Fibroblast of lung (primary cell): ENCODE results near the gene ZNF624.

Experiments used
- CTCF ChIP-seq, 2 donors: IDR thresholded peaks in 1 of 2; conservative IDR thresholded peaks in 1 of 2; 1 replicate in 1 of 2; 2 replicates in 1 of 2; pipeline ENCODE4 v1.5.1; 2011 to 2012; ENCODE audit warnings: low read length in 2 of 2, control low read depth in 1 of 2, inconsistent platforms in 1 of 2, low read depth in 1 of 2, mild to moderate bottlenecking in 1 of 2
- EZH2 ChIP-seq: IDR thresholded peaks from 2 replicates; pipeline ENCODE4 v1.5.1; 2012; ENCODE audit warnings: low read length, control low read depth, mild to moderate bottlenecking; ENCODE audit errors: missing control alignments

- TF ChIP-seq CTCF (conservative IDR thresholded peaks at IDR 0.05 in 1 of 2, IDR thresholded peaks at IDR 0.05 in 1 of 2; ENCODE audit: low read depth in 1 of 2, low read length in 2 of 2): no peak
- no peak for TF ChIP-seq EZH2
Measured at GRCh38 chr17:16662936-16663335, 9.3 kb upstream of the ZNF624 start.
